A673 (cell line): ENCODE measurements around the gene KAZN. TPM values are rescaled to one million over a fixed set of nuclear protein-coding genes. Genes with fewer than 3 reads are reported as not detected.

Source experiments
- BruUV-seq: library from RNA; stranded (reverse); fragments of 400-500 nt; replicated peaks from 2 replicates; lab custom pipeline; 2021; lab: Mats Ljungman, UMichigan
- CTCF ChIA-PET: fragments of 300-600 bp; sonication (Branson Sonifier 250); formaldehyde crosslinking; loops from one replicate; lab custom pipeline; 2022; ENCODE audit warnings: antibody characterized with exemption; lab: Charles Lee
- POLR2A ChIA-PET: fragments of 300-600 bp; sonication (Branson Sonifier 250); formaldehyde crosslinking; loops from one replicate; lab custom pipeline; 2022; ENCODE audit warnings: antibody characterized with exemption; ENCODE audit not compliant: low non-redundant PET; lab: Charles Lee
- DNase-seq: peaks from one replicate; pipeline ENCODE4 v3.0.0-alpha.2; 2015; ENCODE audit warnings: low spot score
- H3K27ac ChIP-seq: fragments of 200-600 bp; sonication (generic); 2 replicates; pipeline ENCODE4 v1.5.1; 2016; ENCODE audit warnings: mixed run types, low read depth, mild to moderate bottlenecking, mixed read lengths, antibody characterized with exemption, low read length; ENCODE audit not compliant: poor library complexity, severe bottlenecking
- H3K27me3 ChIP-seq: fragments of 200-600 bp; sonication (generic); replicated peaks from 2 replicates; pipeline ENCODE4 v1.6.1; 2017; ENCODE audit warnings: mixed run types, low read depth, mild to moderate bottlenecking, mixed read lengths, antibody characterized with exemption, low read length; ENCODE audit not compliant: insufficient read depth, poor library complexity
- H3K36me3 ChIP-seq: fragments of 200-600 bp; sonication (generic); 2 replicates; pipeline ENCODE4 v1.6.1; 2016; ENCODE audit warnings: mixed run types, mild to moderate bottlenecking, mixed read lengths, antibody characterized with exemption, low read length; ENCODE audit not compliant: insufficient read depth, poor library complexity, severe bottlenecking
- H3K4me1 ChIP-seq: fragments of 200-600 bp; sonication (generic); 2 replicates; pipeline ENCODE4 v1.6.1; 2017; ENCODE audit warnings: mixed run types, mild to moderate bottlenecking, mixed read lengths, antibody characterized with exemption, low read length; ENCODE audit not compliant: insufficient read depth, poor library complexity, severe bottlenecking
- H3K4me3 ChIP-seq: fragments of 200-600 bp; sonication (generic); 2 replicates; pipeline ENCODE4 v1.5.1; 2016; ENCODE audit warnings: low read depth, mixed run types, mild to moderate bottlenecking, mixed read lengths, low read length; ENCODE audit not compliant: poor library complexity, severe bottlenecking
- H3K9me3 ChIP-seq: fragments of 200-600 bp; sonication (generic); 2 replicates; pipeline ENCODE4 v1.6.1; 2016; ENCODE audit warnings: mixed run types, low read depth, mild to moderate bottlenecking, mixed read lengths, antibody characterized with exemption, low read length; ENCODE audit not compliant: poor library complexity, severe bottlenecking
- EZH2 ChIP-seq: fragments of 200-600 bp; sonication (generic); IDR thresholded peaks from 2 replicates; pipeline ENCODE4 v1.6.1; 2017; ENCODE audit warnings: borderline replicate concordance, low read depth, mild to moderate bottlenecking, mixed read lengths, antibody characterized with exemption, low read length; ENCODE audit not compliant: poor library complexity, severe bottlenecking
- intact Hi-C: fragments of 100-400 bp; cut with micrococcal nuclease; formaldehyde crosslinking; loops from one replicate; pipeline ENCODE4 v1.10.0; 2022; ENCODE audit not compliant: unreplicated experiment
- total RNA-seq: library from RNA; stranded (reverse); gene quantifications from 2 replicates; pipeline ENCODE4 v1.2.3, GENCODE V29; 2021
- TF ChIP-seq, protein P1 (sequence below): fragments of 300-800, 200-600 bp; sonication (generic); conservative IDR thresholded peaks from 2 replicates; pipeline ENCODE4 v1.5.1; 2017; ENCODE audit warnings: low read depth, mild to moderate bottlenecking, antibody characterized with exemption, low read length, moderate library complexity, mixed read lengths

KAZN gene
- total RNA-seq, 1 experiment from 2014 or later, result 8.0 TPM

DNA sequence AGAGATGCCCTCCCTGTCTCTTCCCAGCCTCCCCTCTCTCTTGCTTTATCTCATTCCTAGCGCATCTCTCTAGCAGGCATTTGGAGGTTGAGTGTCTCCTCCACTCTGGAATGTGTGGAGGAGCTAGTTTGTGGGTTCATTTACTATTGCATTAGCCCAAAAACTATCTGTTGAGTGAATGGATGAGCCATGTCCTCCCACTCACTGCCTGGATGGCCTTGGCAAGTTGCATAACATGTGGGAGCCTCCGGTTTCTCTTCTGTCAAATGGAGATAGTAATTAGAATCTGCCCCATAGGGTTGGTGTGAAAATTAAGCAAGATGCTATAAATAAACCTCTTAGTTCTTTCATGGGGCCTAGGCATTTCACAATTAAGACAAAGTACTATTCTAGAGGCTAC lies 181.8 kb downstream of the KAZN start:
- Histone ChIP-seq H3K27ac (no peak overlapping the region), H3K36me3 (no peaks in the 10 kb centered on the region), H3K4me1 (no peaks in the 10 kb centered on the region), H3K27me3 (no peaks in the 10 kb centered on the region), H3K4me3 (no peak overlapping the region), H3K9me3 (no peaks in the 10 kb centered on the region)
- ChIA-PET POLR2A (no interaction called here), CTCF (interaction anchor here (0.6 kb wide), 1 partner anchor 246 kb away, joined by 5 read pairs; no protein-coding TSS in a partner anchor)
- DNase-seq, result peak; percentile 7
- BruUV-seq, result no TSS peak
- intact Hi-C loops, result no loop called here
- TF ChIP-seq, protein P1, sequence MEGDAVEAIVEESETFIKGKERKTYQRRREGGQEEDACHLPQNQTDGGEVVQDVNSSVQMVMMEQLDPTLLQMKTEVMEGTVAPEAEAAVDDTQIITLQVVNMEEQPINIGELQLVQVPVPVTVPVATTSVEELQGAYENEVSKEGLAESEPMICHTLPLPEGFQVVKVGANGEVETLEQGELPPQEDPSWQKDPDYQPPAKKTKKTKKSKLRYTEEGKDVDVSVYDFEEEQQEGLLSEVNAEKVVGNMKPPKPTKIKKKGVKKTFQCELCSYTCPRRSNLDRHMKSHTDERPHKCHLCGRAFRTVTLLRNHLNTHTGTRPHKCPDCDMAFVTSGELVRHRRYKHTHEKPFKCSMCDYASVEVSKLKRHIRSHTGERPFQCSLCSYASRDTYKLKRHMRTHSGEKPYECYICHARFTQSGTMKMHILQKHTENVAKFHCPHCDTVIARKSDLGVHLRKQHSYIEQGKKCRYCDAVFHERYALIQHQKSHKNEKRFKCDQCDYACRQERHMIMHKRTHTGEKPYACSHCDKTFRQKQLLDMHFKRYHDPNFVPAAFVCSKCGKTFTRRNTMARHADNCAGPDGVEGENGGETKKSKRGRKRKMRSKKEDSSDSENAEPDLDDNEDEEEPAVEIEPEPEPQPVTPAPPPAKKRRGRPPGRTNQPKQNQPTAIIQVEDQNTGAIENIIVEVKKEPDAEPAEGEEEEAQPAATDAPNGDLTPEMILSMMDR, result no peak
- TF ChIP-seq EZH2, result no peak

DNA sequence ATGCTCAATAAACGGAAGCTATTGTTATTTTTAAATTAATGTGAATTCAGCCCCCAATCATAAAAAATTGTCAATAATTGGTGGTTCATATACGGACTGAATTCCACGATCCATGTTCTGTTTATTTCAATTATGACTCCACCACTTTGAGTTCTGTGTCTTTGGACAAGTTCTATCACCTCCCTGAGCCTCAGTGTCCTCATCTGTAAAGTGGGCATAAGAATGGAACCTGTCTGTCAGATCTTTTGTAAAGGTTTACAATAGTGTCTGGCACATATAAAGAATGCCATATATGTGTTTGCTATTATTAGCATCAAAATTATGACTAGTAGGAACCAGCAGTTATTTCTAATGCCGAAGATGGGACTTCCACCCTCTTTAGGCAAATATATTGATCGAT lies 183.3 kb downstream of the KAZN start:
- ChIA-PET CTCF (no interaction called here), POLR2A (no interaction called here)
- Histone ChIP-seq H3K27me3 (peaks cover 3% of the 10 kb centered on the region), H3K9me3 (no peaks in the 10 kb centered on the region), H3K4me1 (no peaks in the 10 kb centered on the region), H3K36me3 (no peaks in the 10 kb centered on the region), H3K27ac (no peak overlapping the region), H3K4me3 (no peak overlapping the region)
- TF ChIP-seq, protein P1, result no peak
- TF ChIP-seq EZH2, result no peak
- DNase-seq, result no peak
- intact Hi-C loops, result no loop called here
- no TSS peak for BruUV-seq

DNA sequence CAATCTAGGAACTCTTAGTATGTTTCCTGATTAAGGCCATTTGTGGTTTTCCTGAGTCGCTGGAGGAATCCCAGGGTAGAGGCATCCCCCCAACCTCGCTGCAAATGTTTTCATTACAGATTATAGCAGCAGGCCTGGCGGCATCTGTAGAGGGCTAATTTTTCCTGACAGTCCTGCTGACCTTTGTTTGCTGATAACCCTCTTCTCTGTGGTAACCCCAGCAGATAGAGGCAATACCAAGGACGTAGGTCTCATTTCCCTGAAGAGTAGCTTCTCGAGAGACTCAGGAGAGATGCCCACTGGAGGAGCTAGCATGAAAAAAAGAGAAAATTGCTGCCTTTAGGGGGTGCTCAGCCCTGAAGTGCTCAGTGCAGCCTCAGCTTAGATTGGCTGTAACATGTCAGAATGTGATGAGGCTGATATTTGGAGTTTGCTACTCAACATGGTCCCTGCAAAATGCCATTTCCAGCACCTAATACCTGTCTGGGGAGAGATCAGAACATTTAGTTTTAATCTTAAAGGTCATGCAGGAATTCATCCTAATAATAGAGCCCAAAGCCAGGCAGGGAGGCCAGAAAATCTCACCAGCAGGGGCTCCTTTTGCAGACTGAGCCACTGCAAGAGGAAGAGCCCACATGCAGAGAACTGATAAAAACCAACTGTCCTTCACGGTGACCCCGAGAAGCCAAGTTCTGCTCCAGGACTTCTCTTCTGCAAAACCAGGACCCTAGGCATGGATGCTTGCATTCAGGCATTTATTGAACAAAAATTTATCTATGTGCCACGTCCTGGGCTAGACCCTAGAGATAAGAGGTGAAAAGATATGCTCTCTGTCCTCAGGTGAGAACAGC lies 184.5 kb downstream of the KAZN start:
- Histone ChIP-seq H3K27ac (no peak overlapping the region), H3K4me3 (no peak overlapping the region), H3K9me3 (no peaks in the 10 kb centered on the region), H3K4me1 (no peaks in the 10 kb centered on the region), H3K27me3 (peaks cover 4% of the 10 kb centered on the region), H3K36me3 (no peaks in the 10 kb centered on the region)
- intact Hi-C loops, result no loop called here
- TF ChIP-seq, protein P1, result peak; percentile 41
- TF ChIP-seq EZH2, result no peak
- BruUV-seq, result no TSS peak
- POLR2A ChIA-PET, result no interaction called here
- CTCF ChIA-PET, result interaction anchor here (1.1 kb wide), 1 partner anchor 244 kb away, joined by 8 read pairs; no protein-coding TSS in a partner anchor
- peak; percentile 60 for DNase-seq
